OCI-M2 (cell line): Measurements from ENCODE around the gene PLEKHA8.

Source experiments
- DNase-seq: peaks from one replicate; lab custom pipeline; 2025; ENCODE audit not compliant: unreplicated experiment; lab: John Stamatoyannopoulos, UW

The PLEKHA8 gene, protein sequence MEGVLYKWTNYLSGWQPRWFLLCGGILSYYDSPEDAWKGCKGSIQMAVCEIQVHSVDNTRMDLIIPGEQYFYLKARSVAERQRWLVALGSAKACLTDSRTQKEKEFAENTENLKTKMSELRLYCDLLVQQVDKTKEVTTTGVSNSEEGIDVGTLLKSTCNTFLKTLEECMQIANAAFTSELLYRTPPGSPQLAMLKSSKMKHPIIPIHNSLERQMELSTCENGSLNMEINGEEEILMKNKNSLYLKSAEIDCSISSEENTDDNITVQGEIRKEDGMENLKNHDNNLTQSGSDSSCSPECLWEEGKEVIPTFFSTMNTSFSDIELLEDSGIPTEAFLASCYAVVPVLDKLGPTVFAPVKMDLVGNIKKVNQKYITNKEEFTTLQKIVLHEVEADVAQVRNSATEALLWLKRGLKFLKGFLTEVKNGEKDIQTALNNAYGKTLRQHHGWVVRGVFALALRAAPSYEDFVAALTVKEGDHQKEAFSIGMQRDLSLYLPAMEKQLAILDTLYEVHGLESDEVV

GRCh38 chr7:30028216-30028748 lies at the start of gene PLEKHA8:
Gene PLEKHA8, plus strand, starts transcription at chr7:30028412. Its CDS starts 351 bp downstream, at chr7:30028763.
- DNase-seq: no peak

DNA sequence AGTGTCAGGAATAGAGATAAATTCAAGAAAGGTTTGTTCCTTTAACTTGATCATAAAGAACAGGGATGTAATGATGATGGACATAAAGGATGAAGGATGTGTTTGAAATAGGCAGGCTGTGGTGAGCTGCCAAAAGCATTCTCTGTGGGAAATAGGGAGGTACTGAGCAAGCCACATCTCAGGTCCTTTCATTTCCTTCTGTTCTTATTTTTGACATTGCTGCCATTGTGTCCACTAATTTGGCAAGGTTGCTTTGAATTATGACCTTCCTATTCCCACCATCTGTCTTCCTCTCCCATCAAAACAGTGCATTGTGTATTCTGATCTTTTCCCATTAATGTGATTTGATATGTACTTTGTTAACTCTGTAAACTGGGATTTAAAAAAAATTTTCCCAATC lies 48.1 kb upstream of the PLEKHA8 start:
- no peak for DNase-seq

GRCh38 chr7:29987083-29987482 lies 41.1 kb upstream of the PLEKHA8 start:
- no peak for DNase-seq

GRCh38 chr7:29987811-29988317 lies 40.3 kb upstream of the PLEKHA8 start:
- DNase-seq: no peak

- no peak for DNase-seq
Observed at GRCh38 chr7:29988424-29989256, 39.6 kb upstream of the PLEKHA8 start.

GRCh38 chr7:29989257-29989995 lies 38.8 kb upstream of the PLEKHA8 start, which contains the start of gene SCRN1:
Gene SCRN1, minus strand, starts transcription at chr7:29989801. Its CDS starts 20,734 bp downstream, at chr7:29969067.
- no peak for DNase-seq

DNA sequence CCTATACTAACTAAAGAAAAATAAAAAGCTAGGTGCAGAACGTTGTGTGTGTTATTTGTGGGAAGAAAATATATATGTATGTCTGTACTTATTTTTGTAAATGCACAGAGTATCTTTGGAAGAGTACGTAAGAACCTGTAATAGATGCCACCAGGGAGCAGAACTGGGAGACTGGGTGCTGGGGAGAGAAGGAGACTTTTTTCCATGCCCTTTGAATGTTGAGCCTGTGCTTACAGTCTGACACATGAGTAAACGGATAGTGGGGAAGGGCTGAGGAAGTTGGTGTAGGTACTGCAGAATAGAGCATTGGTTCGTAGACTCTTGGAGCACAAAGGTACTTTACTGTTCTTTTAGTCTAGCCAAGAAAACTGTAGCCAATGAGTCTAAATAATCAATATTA lies 37.3 kb upstream of the PLEKHA8 start:
- DNase-seq: no peak

DNA sequence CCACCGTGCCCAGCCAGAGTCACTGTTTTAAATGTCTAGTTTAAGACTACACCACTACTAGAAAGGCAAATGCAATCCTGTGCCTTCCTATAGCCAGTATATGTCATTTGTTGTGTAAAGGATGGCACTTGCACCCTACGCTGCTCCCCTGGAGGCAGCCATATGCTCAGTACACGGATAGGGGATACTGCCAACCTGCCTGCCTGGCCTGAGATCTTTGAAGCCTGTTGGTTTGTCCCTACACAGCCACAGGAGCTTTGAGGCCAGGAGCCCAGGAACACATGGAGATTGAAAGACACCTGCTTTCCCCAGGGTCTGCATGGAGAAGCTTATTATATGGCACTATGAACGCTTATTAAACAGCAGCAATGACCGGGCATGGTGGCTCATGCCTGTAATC lies 36.3 kb upstream of the PLEKHA8 start:
- no peak for DNase-seq

DNA sequence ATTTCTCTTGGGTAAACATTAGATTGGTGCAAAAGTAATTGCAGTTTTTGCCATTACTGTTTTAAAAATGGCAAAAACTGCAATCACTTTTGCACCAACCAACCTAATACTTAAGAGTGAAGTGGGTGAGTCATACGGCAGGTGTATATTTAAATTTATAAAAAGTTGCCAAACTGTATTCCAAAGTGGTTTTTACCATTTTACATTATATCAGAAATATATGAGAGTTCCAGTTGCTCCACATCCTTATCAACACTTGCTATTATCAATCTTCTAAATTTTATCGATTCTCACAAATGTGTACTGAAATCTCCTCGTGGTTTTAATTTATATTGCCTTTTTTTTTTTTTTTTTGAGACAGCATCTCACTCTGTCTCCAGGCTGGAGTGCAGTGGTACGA lies 35.1 kb upstream of the PLEKHA8 start:
- DNase-seq: no peak

DNA sequence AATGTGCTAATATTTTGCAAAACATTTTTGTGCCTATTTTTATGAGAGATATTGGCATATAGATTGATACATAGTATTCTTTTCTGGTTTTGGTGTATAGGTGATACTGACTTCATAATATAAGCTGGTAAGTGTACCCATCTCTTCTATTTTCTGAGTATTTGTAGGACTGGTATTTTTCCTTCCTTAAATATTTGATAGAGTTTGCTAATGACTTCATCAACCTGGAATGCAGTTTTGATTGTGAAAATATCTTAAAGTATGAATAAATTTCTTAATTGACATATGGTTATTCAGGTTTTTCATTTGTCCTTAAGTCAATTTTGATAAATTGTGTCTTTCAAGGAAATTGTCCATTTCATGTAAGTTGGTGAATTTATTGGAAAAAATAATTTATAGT lies 32.6 kb upstream of the PLEKHA8 start:
- no peak for DNase-seq

DNA sequence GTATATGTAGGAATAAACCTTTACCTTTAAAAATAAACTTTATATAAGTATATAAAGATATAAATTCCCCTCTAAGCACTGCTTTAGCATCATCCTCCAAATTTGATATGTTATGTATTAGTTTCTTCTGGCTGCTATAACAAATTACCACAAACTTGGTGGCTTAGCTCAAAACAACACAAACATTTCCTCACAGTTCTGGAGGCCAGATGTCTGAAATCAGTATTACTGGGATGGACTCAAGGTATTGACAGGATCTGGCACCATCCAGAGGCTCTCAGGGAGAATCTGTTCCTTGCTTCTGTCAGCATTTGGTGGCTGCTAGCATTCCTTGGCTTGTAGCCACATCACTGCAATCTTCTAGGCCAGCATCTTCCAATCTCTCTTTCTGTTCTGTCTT lies 31.9 kb upstream of the PLEKHA8 start:
- no peak for DNase-seq

DNA sequence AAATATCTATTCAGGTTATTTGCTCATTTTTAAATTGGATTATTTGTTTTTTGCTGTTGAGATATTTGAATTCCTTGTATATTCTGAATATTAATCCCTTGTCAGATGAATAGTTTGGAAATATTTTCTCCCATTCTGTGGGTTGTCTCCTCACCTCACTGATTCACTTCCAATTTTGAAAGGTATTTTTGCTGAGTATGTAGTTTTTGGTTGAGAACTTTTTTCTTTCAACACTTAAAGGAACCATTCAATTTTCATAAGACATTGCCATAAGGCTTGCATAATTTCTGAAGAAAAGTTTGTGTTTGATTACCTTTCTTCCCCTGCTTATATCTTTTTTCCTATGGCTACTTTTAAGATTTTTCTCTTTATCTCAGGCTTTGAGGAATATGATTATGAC lies 29.7 kb upstream of the PLEKHA8 start:
- no peak for DNase-seq

DNA sequence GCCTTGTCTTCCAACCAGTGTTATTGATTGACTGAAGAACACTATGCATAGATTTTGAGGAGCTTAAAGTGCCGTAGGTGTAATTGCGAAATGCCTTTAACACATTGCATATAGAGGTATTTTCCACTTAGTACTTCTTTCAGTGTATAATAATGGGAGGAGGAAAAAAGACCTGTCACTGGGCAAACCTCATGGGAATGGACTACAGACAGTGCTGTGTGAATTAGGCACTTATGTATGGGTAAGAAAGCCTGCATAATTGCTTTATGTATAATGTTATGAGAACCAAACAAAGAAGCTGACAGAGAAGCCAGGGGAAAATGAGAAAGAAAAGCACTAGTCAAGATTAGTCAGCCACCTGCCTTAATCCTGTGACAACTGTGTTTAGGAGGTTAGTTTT lies 26.2 kb upstream of the PLEKHA8 start:
- DNase-seq: no peak

- no peak for DNase-seq
Observed at GRCh38 chr7:30003098-30003497, 25.1 kb upstream of the PLEKHA8 start.

- DNase-seq: no peak
Observed at GRCh38 chr7:30005464-30005863, 22.7 kb upstream of the PLEKHA8 start.

- DNase-seq: no peak
Observed at GRCh38 chr7:30010021-30010420, 18.2 kb upstream of the PLEKHA8 start.

- no peak for DNase-seq
Observed at GRCh38 chr7:30012757-30013156, 15.5 kb upstream of the PLEKHA8 start.

DNA sequence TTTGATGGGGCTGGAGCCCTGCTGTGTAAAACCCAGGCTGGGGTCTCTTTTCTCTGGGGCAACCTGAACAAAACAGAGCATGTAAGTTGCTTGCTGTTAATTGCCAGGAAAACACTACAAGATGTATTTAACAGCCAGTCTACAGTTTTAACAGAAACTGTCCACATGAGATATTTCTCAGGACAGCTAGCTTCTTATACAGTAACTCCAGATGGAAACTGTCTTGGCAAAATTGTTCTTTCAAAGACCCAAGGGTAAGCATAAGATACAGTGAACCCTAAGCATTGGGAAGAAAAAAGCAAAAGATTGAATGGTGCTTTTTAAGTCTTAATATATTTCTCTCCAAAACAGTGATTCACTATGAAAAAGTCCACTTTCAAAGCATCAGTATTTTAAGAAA lies 9.8 kb upstream of the PLEKHA8 start:
- DNase-seq: no peak

DNA sequence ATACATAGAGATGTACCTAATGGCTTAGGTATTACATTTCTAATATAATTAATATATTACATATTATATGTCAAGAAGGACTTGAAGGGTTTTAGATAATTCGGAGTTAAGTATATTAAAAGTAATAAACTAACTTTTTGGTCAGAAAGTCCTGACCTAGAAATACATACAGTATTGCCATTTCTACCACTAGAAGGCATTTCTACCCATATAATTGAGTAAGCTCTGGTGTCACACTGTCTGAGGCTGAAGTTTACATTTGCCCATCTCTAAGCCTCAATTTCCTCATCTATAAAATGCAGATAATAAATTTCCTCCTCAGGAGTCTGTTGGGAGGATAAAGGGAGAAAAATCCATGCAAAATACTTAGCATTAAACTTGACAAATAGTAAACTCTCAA lies 8.8 kb upstream of the PLEKHA8 start:
- DNase-seq: no peak

GRCh38 chr7:30019960-30020359 lies 8.3 kb upstream of the PLEKHA8 start:
- DNase-seq: no peak

GRCh38 chr7:30020535-30020934 lies 7.7 kb upstream of the PLEKHA8 start:
- DNase-seq: no peak
